ENCODE measurements around the gene GMCL1.
"Not testable (repeated sequence)": the region's sequence is repeated elsewhere in the genome, so short reads cannot be mapped to it uniquely, and the experiment has no call there.

GMCL1 gene

DNA sequence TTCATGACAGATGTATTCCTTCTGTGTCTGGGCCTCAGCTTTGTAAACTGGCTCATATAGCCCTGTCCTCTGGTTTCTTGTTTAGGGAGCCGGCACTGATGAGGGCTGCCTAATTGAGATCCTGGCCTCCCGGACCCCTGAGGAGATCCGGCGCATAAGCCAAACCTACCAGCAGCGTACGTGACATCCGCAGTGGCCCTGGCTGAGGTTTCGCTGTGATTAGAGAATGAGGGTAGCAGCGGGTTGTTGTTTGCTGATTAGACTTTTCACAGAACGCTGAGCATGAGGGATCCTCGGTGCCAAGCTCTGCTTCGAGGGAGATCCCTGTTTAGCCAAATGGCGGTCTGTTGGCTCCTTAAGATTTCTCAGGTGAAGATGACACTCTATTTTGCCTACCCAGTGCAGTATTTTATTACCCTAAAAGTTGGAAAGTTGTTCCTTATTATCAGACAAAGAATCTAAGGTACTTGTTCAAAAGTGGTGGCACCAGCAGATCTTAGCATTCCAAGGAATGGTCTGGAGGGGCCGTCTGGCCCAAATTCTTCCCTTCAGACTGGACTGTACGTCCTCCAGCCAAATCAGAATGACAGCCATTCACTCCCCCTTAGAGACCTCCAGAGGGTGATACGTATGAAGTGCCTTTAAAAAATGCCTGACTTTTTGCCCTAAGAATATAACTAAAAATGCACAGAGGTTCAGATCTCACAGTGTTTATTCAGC, 21.5 kb upstream of the GMCL1 start:
- no peak for DNase-seq (ENCODE audit: low spot score)

DNA sequence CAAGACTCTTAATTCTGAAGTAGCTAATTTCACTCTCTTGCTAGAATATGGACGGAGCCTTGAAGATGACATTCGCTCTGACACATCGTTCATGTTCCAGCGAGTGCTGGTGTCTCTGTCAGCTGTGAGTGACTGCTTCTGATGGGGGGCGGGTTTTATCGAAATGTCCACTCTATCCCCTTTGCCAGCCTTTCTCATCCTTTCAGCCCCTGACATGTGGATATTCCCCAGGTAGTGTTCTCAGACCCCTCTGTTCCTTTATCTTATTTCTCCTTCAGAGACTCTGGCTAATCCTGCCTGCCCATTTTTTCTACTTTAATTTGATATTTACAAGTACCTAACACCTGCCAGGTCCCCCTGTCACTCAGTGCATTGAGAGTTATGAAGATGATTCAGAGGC, 18.9 kb upstream of the GMCL1 start:
- no peak for DNase-seq (ENCODE audit: low spot score)

DNA sequence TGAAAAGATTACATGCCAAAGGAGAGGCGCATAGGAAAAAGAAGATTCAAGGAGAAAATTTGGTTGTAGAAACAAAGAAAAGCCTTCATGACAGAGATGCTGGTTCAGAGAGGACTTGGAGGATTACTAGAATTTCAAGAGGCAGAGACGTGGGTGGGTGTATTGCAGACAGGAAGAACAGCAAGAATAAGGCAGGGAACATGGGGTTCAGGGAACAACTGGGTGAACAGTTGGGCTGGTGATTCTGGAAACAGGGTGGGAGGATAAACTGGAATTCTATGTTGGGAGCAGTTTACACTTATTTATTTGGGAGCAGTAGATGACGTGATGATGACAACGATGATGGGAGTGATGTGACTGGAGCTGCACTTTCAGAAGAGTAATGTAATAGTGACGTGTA, 18.4 kb upstream of the GMCL1 start:
- DNase-seq (ENCODE audit: low spot score): no peak

DNA sequence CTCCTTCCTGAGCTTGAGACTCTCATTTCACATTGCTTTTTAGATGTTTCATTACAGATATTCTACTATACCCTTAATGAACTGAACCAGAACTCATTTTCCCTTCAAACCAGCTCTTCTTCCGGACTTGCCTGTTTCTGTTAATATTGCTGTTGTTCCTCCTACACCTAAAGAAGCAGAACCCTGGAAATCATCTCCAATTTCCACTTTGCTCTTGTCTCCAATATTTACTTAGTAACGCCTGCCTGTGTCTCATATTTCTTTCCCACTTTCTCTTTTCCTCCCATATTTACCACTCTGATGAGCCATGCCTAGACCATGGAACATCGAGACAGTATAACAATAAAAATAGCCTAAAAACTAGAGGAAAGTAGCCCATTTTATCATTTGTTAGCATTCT, 17.9 kb upstream of the GMCL1 start:
- no peak for DNase-seq (ENCODE audit: low spot score)

DNA sequence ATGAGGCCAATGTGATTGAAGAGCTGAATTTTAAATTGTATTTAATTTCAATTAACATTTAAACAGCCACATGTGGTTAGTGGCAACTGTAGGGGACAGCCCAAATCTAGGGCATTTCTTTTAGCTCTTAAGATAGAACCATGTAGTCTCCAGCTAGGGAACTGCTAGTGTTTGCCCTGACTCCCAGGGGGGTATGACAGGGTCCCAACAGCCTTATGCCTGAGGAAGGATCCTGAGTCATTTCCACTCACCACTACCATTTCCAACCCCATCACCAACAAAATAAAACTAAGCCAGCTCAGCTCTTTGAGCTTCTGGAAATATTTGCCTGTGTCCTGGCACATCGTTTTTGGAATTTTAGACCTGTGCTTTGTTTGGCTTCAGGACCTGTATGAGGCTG, 13.7 kb upstream of the GMCL1 start:
- DNase-seq (ENCODE audit: low spot score): peak; percentile 69

DNA sequence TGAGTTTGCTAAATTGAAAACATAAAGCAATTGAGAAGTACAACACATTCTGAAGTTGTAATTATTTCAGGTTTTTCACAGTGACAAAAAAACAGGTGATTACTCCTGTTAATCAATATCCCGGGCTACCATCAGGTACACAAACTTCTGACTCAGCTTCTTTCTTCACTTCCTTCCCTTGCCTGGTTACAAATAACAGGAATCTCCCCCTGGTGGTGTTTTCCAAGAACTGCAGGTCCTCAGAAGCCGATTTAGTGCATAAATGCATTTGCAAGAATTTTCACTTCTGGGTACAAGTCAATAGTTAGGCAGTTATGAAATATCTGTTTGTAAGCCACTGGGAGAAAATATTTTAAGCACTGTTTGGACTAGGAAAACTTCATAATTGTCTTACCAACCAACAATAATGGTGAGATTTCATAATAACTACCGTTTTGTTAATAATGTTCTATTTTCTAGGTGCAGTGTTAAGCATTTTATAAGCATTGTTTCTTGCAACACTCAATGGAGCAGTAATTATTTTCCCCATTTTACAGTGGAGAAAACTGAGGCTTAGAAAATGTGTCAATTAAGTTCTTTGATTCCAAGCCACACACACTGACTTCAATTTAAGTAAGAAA, 12.4 kb upstream of the GMCL1 start:
- DNase-seq (ENCODE audit: low spot score): peak; percentile 91

DNA sequence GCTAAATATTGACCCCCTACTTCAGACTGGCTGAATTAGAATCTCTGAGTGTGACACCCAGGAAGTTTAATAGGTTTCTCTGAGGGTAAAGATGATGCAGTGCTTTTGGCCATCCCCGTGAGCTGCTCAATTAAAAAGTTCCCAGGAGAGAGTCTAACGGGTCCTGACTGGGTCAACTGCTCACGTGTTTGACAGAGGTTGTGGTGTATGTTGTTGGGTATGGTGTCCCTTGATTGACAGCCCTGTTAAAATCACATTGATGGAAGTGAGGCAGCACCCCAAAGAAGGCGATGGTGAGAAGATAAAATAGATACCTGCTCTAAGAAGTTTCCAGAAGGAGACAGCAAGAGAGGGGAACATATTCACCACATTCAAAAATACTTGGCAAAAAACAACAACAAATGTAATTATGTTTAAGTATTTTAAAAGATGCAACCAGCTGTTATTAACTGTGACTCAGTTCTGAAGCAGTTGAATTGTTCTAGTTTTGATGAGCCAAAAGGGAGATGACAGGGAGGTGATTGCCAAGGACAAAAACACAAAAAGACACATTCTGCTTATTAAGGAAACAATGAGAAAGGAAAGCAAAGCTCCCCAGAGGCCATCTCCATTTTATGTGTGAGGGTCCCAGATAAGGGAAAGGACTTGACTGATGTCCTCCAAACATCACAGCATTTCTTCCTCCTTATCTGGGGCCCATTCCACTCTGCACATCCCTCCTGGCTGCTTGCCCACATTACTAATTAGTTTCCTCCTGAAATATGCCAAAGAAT, 11.5 kb upstream of the GMCL1 start:
- DNase-seq (ENCODE audit: low spot score): no peak

DNA sequence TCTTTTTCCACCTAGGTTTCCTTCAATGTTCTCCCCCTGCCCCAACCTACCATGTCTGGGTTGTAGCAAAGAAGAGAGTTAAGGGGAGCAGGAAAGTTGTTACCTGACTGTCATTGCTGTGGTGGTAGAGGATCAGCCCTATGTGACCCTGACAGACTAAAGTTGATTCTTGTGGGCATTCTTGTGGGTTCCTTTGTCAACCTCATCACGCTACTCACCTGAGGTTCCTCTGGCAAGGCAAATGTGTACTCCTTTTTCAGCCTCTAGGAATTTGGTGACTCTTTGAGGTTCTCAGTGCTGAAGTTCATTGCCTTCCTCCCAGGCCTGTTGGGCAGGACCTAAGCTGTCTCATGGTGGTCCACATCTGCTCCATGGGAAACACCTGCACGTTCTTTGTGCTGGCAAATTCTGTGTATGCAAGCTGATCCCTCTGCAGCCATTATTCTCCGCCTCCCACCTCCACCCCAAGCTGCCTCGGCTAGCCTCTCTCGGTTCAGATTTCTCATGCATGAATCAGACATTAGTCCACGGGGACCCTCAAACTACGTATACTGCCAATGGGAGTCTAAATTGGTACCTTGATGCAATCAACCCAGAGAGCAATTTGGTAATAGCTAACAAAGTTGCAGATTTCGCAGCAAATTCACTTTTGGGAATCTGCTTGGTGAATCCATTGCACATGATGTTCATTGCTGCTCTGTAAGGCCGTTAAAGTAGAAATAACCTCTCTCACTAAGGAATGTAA, 1.5 kb upstream of the GMCL1 start:
- DNase-seq (ENCODE audit: low spot score): peak; percentile 8

DNA sequence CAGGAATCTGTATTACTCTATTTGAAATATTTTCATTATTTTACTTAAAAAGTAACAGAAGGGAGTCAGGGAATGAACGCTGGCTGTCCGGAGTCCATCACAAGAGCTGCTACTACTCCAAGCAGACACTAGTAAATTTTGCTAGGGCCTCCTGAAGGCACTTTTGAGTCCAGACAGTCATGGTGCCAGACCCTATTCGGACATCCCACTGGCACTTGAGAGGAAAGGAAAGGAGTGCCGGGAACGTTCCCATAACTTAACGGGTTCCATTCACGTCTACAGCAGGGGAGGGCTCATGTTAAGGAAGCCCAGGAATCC, 563 bp upstream of the GMCL1 start:
- no peak for DNase-seq (ENCODE audit: low spot score)

DNA sequence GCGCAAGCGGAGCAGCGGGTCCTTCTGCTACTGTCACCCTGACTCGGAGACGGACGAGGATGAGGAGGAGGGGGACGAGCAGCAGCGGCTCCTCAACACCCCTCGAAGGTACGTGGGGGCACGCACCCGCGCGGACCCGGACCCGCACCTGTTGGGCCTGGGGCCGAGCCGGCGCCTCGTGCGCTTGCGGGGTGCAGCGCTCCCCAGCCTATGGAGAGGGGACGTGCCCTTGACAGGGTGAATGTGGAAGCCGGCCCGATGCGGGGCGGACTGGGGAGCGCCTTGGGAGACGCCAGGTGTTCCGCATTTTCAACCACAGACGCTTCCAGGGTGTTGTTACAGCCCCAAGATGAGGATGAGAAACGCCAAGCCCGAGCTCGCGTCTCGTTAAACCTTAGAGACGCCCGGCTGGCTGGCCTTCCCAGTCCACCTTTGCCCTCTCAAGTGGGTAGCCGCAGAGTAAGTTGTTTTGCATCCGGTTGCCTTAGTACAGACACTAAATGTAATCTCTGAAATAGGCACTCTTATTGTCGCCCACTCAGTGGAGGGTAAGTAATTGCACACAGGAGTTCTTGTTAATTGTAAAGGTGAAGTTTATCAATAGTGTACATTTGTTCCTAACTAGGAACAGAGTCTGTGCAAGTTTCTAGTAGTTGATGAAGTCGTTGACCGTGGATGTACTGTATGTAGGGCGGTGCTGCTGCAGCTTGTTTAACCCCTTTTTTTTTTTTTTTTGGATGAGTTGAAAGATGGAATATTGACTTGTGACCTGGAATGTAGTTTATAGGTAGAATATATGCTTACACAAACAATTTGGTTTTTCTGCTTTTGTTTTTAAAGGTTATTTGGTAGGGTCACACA, 815 bp downstream of the GMCL1 start:
- peak; percentile 60 for DNase-seq (ENCODE audit: low spot score)

DNA sequence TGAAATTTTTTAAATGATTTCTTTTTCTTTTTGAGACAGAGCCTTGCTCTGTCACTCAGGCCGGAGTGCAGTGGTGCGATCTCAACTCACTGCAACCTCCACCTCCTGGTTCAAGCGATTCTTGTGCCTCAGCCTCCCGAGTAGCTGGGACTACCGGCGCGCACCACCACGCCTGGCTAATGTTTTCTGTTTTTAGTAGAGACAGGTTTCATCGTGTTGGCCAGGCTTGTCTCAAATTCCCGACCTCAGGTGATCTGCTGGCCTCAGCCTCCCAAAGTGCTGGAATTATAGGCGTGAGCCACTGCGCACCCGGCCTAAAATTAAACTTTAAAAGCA, 1.4 kb downstream of the GMCL1 start:
- not testable (repeated sequence) for DNase-seq (ENCODE audit: low spot score)

DNA sequence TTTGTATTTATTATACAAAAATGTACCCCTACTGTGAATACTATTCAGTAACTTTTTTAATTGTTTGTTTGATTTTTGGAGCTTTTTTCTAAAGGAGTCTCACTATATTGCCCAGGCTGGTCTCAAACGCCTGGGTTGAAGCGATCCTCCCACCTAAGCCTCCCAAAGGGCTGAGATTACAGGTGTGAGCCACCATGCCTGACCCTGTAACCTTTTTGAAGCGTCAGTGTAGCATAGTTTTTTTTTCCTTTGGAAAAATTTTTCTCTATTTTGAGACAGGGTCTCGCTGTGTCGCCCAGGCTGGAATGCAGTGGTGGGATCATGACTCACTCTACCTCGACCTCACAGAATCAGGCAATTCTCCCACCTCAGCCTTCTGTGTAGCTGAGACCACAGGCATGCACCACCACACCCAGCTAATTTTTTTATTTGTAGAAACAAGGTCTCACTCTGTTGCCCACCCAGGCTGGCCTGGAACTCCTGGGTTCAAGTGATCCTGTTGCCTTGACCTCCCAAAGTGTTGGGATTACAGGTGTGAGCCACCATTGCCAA, 2.0 kb downstream of the GMCL1 start:
- peak; percentile 38 for DNase-seq (ENCODE audit: low spot score)

DNA sequence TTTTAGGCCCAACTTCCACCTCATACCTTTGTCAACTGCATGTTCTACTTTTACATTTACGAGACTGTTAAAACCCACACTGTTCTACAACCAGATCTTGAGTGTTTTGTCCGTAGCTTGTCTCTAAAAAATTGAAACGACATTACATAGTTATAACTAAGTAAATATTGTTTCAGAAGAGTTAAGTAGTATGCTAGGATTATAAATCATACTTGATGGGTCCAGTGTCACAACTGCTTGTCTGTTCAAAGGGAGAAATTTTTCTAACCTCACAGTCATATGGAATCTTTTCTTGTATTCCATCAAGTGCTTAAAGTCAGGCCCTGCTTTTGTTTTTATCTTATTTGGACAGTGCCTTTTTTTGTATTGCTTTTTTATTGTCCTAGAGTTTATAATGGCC, 4.3 kb downstream of the GMCL1 start:
- no peak for DNase-seq (ENCODE audit: low spot score)

DNA sequence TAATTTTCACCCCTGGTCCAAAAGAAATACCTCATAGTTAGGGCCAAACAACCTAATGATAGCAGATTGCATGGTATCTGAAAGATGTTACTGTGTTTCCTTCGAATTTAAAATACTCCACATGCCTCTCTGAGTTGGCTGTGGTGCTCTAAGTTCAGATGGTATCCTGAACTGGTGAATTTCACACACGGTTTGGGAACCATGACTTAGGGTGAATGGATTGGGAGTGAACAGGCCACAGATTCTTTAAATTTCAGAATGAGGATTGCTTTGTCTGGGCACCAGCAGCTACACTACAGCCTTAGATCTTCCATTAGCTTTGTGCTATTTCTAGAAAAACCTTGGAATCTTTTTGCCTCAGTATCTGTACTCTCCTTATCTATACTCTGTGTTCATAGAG, 6.2 kb downstream of the GMCL1 start:
- no peak for DNase-seq (ENCODE audit: low spot score)

DNA sequence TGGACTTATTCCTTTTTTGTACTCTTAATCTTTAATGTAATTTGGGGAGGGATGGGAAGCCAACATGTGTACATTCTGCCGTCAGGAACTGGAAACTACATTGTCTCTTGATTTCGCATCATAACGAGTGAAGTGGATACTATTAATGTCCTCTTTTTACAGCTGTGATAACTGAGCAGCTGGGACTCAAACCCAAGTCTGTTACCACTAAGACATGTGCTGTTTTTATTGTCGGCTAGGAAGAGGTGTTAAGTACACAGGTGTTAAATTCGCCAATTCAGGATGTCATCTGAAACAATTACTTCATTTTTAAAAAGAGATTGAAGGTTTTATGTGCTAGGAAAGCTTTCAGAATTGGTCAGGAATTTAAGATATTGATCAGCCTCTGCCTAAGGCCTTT, 6.9 kb downstream of the GMCL1 start:
- DNase-seq (ENCODE audit: low spot score): no peak

DNA sequence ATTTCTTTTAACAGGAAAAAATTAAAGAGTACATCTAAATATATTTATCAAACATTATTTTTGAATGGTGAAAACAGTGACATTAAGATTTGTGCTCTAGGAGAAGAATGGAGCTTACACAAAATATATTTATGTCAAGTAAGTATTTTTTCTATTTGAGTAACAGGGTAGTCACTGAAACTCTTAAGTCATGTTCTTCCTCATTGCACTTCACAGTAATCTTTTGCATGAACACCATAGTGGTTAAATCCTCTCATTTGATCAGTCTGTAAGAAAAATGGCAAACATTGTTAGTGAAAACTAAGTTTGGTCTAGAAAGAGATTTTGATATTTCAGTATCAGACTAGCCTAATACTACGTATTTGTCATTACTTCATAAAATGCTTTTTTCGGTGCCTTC, 8.1 kb downstream of the GMCL1 start:
- no peak for DNase-seq (ENCODE audit: low spot score)

DNA sequence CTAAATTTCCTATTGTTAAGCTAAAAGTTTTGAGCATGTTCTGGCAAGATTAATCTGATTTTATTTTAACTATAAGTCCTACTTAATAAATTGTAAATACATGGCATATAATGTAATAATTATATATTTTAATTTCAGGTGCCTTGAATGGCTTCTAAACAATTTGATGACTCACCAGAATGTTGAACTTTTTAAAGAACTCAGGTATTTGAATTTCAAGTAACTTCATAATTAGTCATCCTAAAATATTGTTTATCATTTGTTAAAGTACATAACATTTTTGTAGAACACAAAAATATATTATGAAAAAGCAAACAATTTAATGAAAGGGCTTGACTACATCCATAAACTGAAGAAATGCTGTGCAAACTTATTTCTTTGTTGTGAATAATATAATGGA, 14.5 kb downstream of the GMCL1 start:
- DNase-seq (ENCODE audit: low spot score): no peak

DNA sequence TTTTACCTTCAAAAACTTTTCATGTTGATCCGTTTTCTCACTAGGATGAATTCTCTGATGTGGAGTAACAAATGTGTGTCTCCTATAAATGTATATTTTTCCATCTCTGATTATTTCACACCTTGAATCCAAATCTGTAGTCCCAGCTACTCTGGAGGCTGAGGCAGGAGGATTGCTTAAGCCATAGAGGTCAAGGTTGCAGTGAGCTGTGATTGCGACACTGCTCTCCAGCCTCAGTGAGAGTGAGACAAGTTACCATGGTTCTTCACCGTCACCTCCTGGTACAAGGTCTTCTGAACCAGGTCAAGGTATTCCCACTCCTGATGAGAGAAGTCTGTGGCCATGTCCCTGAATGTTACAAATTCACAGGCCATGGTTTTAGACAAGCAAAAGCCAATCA, 15.1 kb downstream of the GMCL1 start:
- DNase-seq (ENCODE audit: low spot score): no peak

DNA sequence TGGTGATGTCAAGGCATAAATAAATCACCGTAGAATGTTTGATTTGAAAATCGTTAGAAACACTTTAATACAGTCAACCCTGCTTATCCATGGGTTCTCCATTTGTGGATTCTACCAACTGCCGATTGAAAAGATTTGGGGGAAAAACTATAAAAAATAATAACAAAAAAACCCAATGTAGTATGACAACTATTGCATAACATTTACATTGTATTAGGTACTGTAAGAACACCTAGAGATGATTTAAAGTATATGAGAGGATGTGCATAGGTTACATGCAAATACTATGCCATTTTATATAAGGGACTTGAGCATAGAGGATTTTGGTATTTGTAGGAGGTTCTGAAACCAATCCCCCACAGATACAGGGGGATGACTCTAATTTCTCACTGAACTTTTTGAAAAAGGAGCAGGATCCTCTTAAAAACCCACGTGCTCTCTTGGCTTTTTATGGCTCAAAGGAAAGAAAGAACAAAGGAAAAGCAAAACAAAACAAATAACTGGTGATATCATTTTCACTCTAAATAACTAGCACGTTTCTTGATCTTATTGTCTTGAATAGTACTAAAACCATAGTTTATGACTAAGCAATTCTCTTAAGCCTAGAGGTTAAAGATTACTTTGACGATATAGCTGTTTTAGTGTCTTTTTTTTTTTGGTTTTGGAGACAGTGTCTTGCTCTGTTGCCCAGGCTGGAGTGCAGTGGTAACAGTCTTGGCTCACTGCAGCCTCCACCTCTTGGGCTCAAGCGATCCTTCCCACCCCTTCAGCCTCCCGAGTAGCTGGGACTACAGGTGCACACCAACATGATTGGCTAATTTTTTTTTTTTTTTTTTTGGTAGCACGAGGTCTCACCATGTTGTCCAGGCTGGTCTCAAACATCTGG, 17.0 kb downstream of the GMCL1 start:
- no peak for DNase-seq (ENCODE audit: low spot score)

DNA sequence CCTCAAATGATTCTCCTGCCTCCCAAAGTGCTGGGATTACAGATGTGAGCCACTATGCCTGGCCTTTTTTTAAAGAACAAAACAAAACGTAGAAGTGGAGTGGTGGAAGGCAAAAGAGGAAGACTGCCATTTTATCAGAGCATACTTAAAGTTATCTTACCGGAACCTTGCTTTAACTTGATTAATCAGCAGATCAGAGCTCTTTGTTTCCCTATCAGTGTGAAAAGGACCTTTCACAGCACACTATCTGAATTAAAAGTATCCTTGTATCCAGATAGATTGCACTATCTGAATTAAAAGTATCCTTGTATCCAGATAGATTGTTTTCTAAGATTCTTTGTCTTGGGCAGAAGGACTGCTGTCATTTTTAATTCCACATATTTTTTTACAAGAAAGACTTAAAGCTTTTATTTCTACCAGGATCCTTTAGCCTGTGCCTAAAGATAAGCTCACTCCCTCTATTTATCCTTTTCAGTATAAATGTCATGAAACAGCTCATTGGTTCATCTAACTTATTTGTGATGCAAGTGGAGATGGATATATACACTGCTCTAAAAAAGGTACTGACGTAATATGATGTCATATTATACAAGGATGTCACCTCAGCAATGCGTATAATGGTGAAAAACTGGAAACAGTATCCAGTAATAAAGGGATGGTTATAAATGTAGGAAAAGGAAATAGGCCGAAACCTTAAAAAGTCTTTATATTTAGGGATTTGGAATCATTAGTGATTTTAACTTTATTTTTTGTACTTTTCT, 17.8 kb downstream of the GMCL1 start:
- DNase-seq (ENCODE audit: low spot score): no peak
